DND-41 (cell line): ENCODE results near the gene SLC5A6.

Experiments
- ATAC-seq: fragments of 200-7000 bp; cut with Tn5 transposase; 3 replicates; pipeline ENCODE4 v1.9.1; 2021; ENCODE audit warnings: low read depth; ENCODE audit not compliant: insufficient read depth
- DNase-seq: peaks from one replicate; pipeline ENCODE4 v3.0.0-alpha.2; 2020
- H2AFZ ChIP-seq: 2 replicates; pipeline ENCODE4 v1.6.0; 2012; ENCODE audit warnings: low read depth, low read length
- H3K27ac ChIP-seq: 2 replicates; pipeline ENCODE4 v1.5.1; 2012; ENCODE audit warnings: low read length, inconsistent platforms
- H3K27me3 ChIP-seq: fragments of 200-600 bp; sonication (generic); 2 replicates; pipeline ENCODE4 v1.6.0; 2012; ENCODE audit warnings: low read length, mild to moderate bottlenecking, inconsistent platforms; ENCODE audit not compliant: insufficient read depth, poor library complexity
- H3K36me3 ChIP-seq: 2 replicates; pipeline ENCODE4 v1.5.1; 2012; ENCODE audit warnings: low read length, inconsistent platforms; ENCODE audit not compliant: insufficient read depth
- H3K4me1 ChIP-seq: 2 replicates; pipeline ENCODE4 v1.5.1; 2012; ENCODE audit warnings: mild to moderate bottlenecking, low read length; ENCODE audit not compliant: insufficient read depth
- H3K4me2 ChIP-seq: 2 replicates; pipeline ENCODE4 v1.6.0; 2012; ENCODE audit warnings: mild to moderate bottlenecking, moderate library complexity, low read length, inconsistent platforms; ENCODE audit not compliant: insufficient read depth
- H3K4me3 ChIP-seq, 2 experiments: fragments of 200-600 bp in 1 of 2; shearing (Covaris generic) in 1 of 2; 2 replicates each; pipeline ENCODE4 v1.5.1; 2012 to 2016; ENCODE audit warnings: inconsistent platforms in 2 of 2, low read length in 2 of 2, mild to moderate bottlenecking in 2 of 2, low read depth in 1 of 2, moderate library complexity in 1 of 2
- H3K79me2 ChIP-seq: 2 replicates; pipeline ENCODE4 v1.6.0; 2012; ENCODE audit warnings: low read length, inconsistent platforms; ENCODE audit not compliant: insufficient read depth
- H3K9ac ChIP-seq: 2 replicates; pipeline ENCODE4 v1.6.0; 2012; ENCODE audit warnings: low read depth, mild to moderate bottlenecking, inconsistent platforms, low read length, moderate library complexity
- H3K9me3 ChIP-seq: 2 replicates; pipeline ENCODE4 v1.5.1; 2012; ENCODE audit warnings: low read length, moderate library complexity, mild to moderate bottlenecking, inconsistent platforms; ENCODE audit not compliant: insufficient read depth, severe bottlenecking
- H4K20me1 ChIP-seq: 2 replicates; pipeline ENCODE4 v1.6.0; 2012; ENCODE audit warnings: low read length; ENCODE audit not compliant: insufficient read depth
- CTCF ChIP-seq: IDR thresholded peaks from 2 replicates; pipeline ENCODE4 v1.5.1; 2012; ENCODE audit warnings: borderline replicate concordance, low read length, moderate library complexity, mild to moderate bottlenecking; ENCODE audit not compliant: poor library complexity, severe bottlenecking; ENCODE audit errors: extremely low read depth
- EZH2 ChIP-seq: IDR thresholded peaks from 3 replicates; pipeline ENCODE4 v1.6.1; 2012; ENCODE audit warnings: borderline replicate concordance, low read depth, mild to moderate bottlenecking, moderate library complexity, low read length, inconsistent platforms; ENCODE audit not compliant: severe bottlenecking

SLC5A6 gene

GRCh38 chr2:27205206-27205605 is 6.9 kb downstream of the SLC5A6 start:
- no peak overlapping the region for H3K4me2 ChIP-seq
- H3K27me3 ChIP-seq: no peaks in the 10 kb centered on the region
- H2AFZ ChIP-seq: no peak overlapping the region
- peaks cover 96% of the 10 kb centered on the region for H3K36me3 ChIP-seq
- H3K9ac ChIP-seq: no peak overlapping the region
- no peaks in the 10 kb centered on the region for H3K9me3 ChIP-seq
- TF ChIP-seq CTCF (no peak), EZH2 (no peak)
- no peak overlapping the region for H3K27ac ChIP-seq
- H4K20me1 ChIP-seq: peaks cover 12% of the 10 kb centered on the region; the same call in 1 of the 2 replicates
- H3K4me1 ChIP-seq: peaks cover 18% of the 10 kb centered on the region
- ATAC-seq (no peak), DNase-seq (no peak)
- peaks cover 13% of the 10 kb centered on the region; the same call in 1 of the 2 replicates for H3K79me2 ChIP-seq
- no peak overlapping the region for H3K4me3 ChIP-seq

GRCh38 chr2:27204566-27204965 is 7.5 kb downstream of the SLC5A6 start:
- Histone ChIP-seq H3K79me2 (peaks cover 7% of the 10 kb centered on the region; the same call in 1 of the 2 replicates), H2AFZ (no peak overlapping the region), H3K9ac (no peak overlapping the region), H3K4me1 (peaks cover 12% of the 10 kb centered on the region), H3K4me3 (no peak overlapping the region), H3K9me3 (no peaks in the 10 kb centered on the region), H3K4me2 (no peak overlapping the region), H3K27me3 (no peaks in the 10 kb centered on the region), H3K36me3 (peaks cover 96% of the 10 kb centered on the region), H4K20me1 (peaks cover 13% of the 10 kb centered on the region; the same call in 1 of the 2 replicates), H3K27ac (no peak overlapping the region)
- TF ChIP-seq CTCF: no peak
- TF ChIP-seq EZH2: no peak
- DNase-seq (no peak), ATAC-seq (no peak)

- TF ChIP-seq EZH2 (no peak), CTCF (no peak)
- DNase-seq (no peak), ATAC-seq (no peak)
- Histone ChIP-seq H3K4me1 (peaks cover 4% of the 10 kb centered on the region; the same call in 1 of the 2 replicates), H3K9me3 (no peaks in the 10 kb centered on the region), H3K27me3 (no peaks in the 10 kb centered on the region), H3K36me3 (peaks cover 90% of the 10 kb centered on the region), H3K4me3 (no peak overlapping the region), H2AFZ (no peak overlapping the region), H3K4me2 (no peak overlapping the region), H4K20me1 (peaks cover 13% of the 10 kb centered on the region; the same call in 1 of the 2 replicates), H3K79me2 (no peaks in the 10 kb centered on the region), H3K27ac (no peak overlapping the region), H3K9ac (no peak overlapping the region)
Observed at GRCh38 chr2:27203741-27204140, 8.3 kb downstream of the SLC5A6 start.

GRCh38 chr2:27202854-27203253 is 9.2 kb downstream of the SLC5A6 start:
- Histone ChIP-seq H3K4me1 (no peaks in the 10 kb centered on the region), H3K27ac (no peak overlapping the region), H3K4me3 (no peak overlapping the region), H3K9me3 (no peaks in the 10 kb centered on the region), H3K27me3 (no peaks in the 10 kb centered on the region), H3K4me2 (no peak overlapping the region), H3K36me3 (peaks cover 81% of the 10 kb centered on the region), H3K9ac (no peak overlapping the region), H3K79me2 (no peaks in the 10 kb centered on the region), H2AFZ (no peak overlapping the region), H4K20me1 (peaks cover 11% of the 10 kb centered on the region; the same call in 1 of the 2 replicates)
- TF ChIP-seq EZH2: no peak
- TF ChIP-seq CTCF: no peak
- ATAC-seq (no peak), DNase-seq (no peak)
